IMR-90 (cell line): ENCODE data around the gene ALG6.

ENCODE experiments used
- BHLHE40 ChIP-seq: fragments of 150-350 bp; IDR thresholded peaks from 2 replicates; pipeline ENCODE4 v1.6.1; 2016; ENCODE audit warnings: mild to moderate bottlenecking, low read depth, low read length
- CEBPB ChIP-seq: IDR thresholded peaks from 2 replicates; pipeline ENCODE4 v1.6.1; 2012; ENCODE audit warnings: low read depth, low read length, improper control_type of control experiment
- CTCF ChIP-seq: conservative IDR thresholded peaks from 2 replicates; pipeline ENCODE4 v1.5.1; 2012; ENCODE audit warnings: mild to moderate bottlenecking, low read depth, low read length, improper control_type of control experiment
- ELK1 ChIP-seq: fragments of 150-350 bp; IDR thresholded peaks from 2 replicates; pipeline ENCODE4 v1.6.1; 2016; ENCODE audit warnings: low read depth, mild to moderate bottlenecking, low read length, moderate library complexity, borderline replicate concordance
- MAFK ChIP-seq: IDR thresholded peaks from 2 replicates; pipeline ENCODE4 v1.6.1; 2012; ENCODE audit warnings: low read depth, low read length, improper control_type of control experiment
- MAZ ChIP-seq: IDR thresholded peaks from 2 replicates; pipeline ENCODE4 v1.6.1; 2012; ENCODE audit warnings: low read depth, mild to moderate bottlenecking, low read length, improper control_type of control experiment, moderate library complexity, borderline replicate concordance
- MXI1 ChIP-seq: IDR thresholded peaks from 2 replicates; pipeline ENCODE4 v1.6.1; 2012; ENCODE audit warnings: low read depth, mild to moderate bottlenecking, low read length, moderate library complexity, borderline replicate concordance
- NFE2L2 ChIP-seq: fragments of 150-350 bp; IDR thresholded peaks from 2 replicates; pipeline ENCODE4 v1.6.1; 2016; ENCODE audit warnings: low read depth, mild to moderate bottlenecking, low read length
- POLR2A ChIP-seq: IDR thresholded peaks from 2 replicates; pipeline ENCODE4 v1.6.1; 2012; ENCODE audit warnings: mild to moderate bottlenecking, low read depth, low read length
- RAD21 ChIP-seq: IDR thresholded peaks from 2 replicates; pipeline ENCODE4 v1.6.1; 2012; ENCODE audit warnings: low read length, improper control_type of control experiment
- RFX5 ChIP-seq: IDR thresholded peaks from 2 replicates; pipeline ENCODE4 v1.8.0; 2012; ENCODE audit warnings: low read depth, mild to moderate bottlenecking, low read length, moderate library complexity
- SMC3 ChIP-seq: fragments of 150-350 bp; IDR thresholded peaks from 2 replicates; pipeline ENCODE4 v1.6.1; 2016; ENCODE audit warnings: low read depth, mild to moderate bottlenecking, antibody characterized with exemption, low read length, moderate library complexity
- USF2 ChIP-seq: fragments of 150-350 bp; IDR thresholded peaks from 2 replicates; pipeline ENCODE4 v1.6.1; 2017; ENCODE audit warnings: mild to moderate bottlenecking, antibody characterized with exemption, low read length, low read depth

- TF ChIP-seq CTCF (no peak), POLR2A (no peak), USF2 (no peak), MAZ (no peak), MXI1 (no peak), MAFK (no peak), RFX5 (no peak), NFE2L2 (no peak), ELK1 (no peak), BHLHE40 (no peak), RAD21 (no peak), CEBPB (no peak), SMC3 (no peak)
These were observed 4.4 kb upstream of the ALG6 start for GRCh38 chr1:63363014-63363413.
